WTC11 (cell line): ENCODE data around the gene ZSWIM2. TPM values are rescaled to one million over a fixed set of nuclear protein-coding genes. Genes with fewer than 3 reads are reported as not detected.

Experiments
- ATAC-seq: fragments of 200-7000 bp; cut with Tn5 transposase; 2 replicates; pipeline ENCODE4 v1.10.0; 2021; ENCODE audit warnings: mild to moderate bottlenecking, moderate library complexity
- CTCF ChIA-PET: fragments of 300-600 bp; sonication (Branson Sonifier 250); formaldehyde crosslinking; loops from one replicate; lab custom pipeline; 2021; ENCODE audit warnings: antibody characterized with exemption; lab: Charles Lee
- POLR2A ChIA-PET: fragments of 350-600 bp; sonication (Branson Sonifier 250); formaldehyde crosslinking; loops from one replicate; lab custom pipeline; 2021; ENCODE audit warnings: antibody characterized with exemption; lab: Charles Lee
- DNase-seq: peaks from one replicate; pipeline ENCODE4 v3.0.0; 2021; ENCODE audit warnings: low spot score
- H3K27ac Mint-ChIP-seq: 2 replicates; pipeline ENCODE4 v1.8.0; 2021; ENCODE audit warnings: mixed read lengths
- H3K27me3 Mint-ChIP-seq: 2 replicates; pipeline ENCODE4 v1.8.0; 2021; ENCODE audit warnings: low read depth, mild to moderate bottlenecking, moderate library complexity, mixed read lengths
- H3K36me3 Mint-ChIP-seq: 2 replicates; pipeline ENCODE4 v1.8.0; 2021; ENCODE audit warnings: mixed read lengths
- H3K4me1 Mint-ChIP-seq: 2 replicates; pipeline ENCODE4 v1.8.0; 2022; ENCODE audit warnings: mixed read lengths
- H3K4me3 Mint-ChIP-seq: 2 replicates; pipeline ENCODE4 v1.8.0; 2021; ENCODE audit warnings: mild to moderate bottlenecking, moderate library complexity, mixed read lengths
- H3K9me3 Mint-ChIP-seq: 2 replicates; pipeline ENCODE4 v1.8.0; 2021; ENCODE audit warnings: mixed read lengths
- FOXP1 ChIP-seq: sonication (generic); formaldehyde crosslinking; IDR thresholded peaks from 2 replicates; pipeline ENCODE4 v1.8.0; 2022; ENCODE audit warnings: missing genetic modification reagents, mild to moderate bottlenecking, moderate library complexity, borderline replicate concordance
- GRHL2 ChIP-seq: fragments of 250-450 bp; sonication (Bioruptor Pico); IDR thresholded peaks from 2 replicates; pipeline ENCODE4 v1.8.0; 2022; ENCODE audit warnings: mild to moderate bottlenecking, moderate library complexity; ENCODE audit not compliant: insufficient replicate concordance, severe bottlenecking
- IRF2 ChIP-seq: sonication (generic); formaldehyde crosslinking; IDR thresholded peaks from 2 replicates; pipeline ENCODE4 v1.8.0; 2022; ENCODE audit warnings: low read depth, missing genetic modification reagents, borderline replicate concordance
- KAT7 ChIP-seq: sonication (generic); formaldehyde crosslinking; IDR thresholded peaks from 2 replicates; pipeline ENCODE4 v1.8.1; 2023; ENCODE audit warnings: missing genetic modification reagents, mild to moderate bottlenecking, borderline replicate concordance
- MYBL2 ChIP-seq: sonication (generic); formaldehyde crosslinking; IDR thresholded peaks from 2 replicates; pipeline ENCODE4 v1.8.1; 2023; ENCODE audit warnings: mild to moderate bottlenecking, moderate library complexity, missing genetic modification reagents
- NFATC4 ChIP-seq: fragments of 250-450 bp; sonication (Bioruptor Pico); IDR thresholded peaks from 2 replicates; pipeline ENCODE4 v1.9.0; 2021; ENCODE audit warnings: mild to moderate bottlenecking
- NFE2L1 ChIP-seq: sonication (generic); formaldehyde crosslinking; IDR thresholded peaks from 2 replicates; pipeline ENCODE4 v1.8.1; 2023; ENCODE audit warnings: missing genetic modification reagents
- SMAD4 ChIP-seq: sonication (generic); formaldehyde crosslinking; IDR thresholded peaks from 2 replicates; pipeline ENCODE4 v1.8.0; 2022; ENCODE audit warnings: mild to moderate bottlenecking, missing genetic modification reagents
- SOX15 ChIP-seq: fragments of 250-450 bp; sonication (Bioruptor Pico); IDR thresholded peaks from 2 replicates; pipeline ENCODE4 v1.9.0; 2021; ENCODE audit warnings: mild to moderate bottlenecking
- TEAD1 ChIP-seq: sonication (generic); formaldehyde crosslinking; IDR thresholded peaks from 2 replicates; pipeline ENCODE4 v1.8.0; 2022; ENCODE audit warnings: mild to moderate bottlenecking, missing genetic modification reagents
- total RNA-seq: library from RNA; stranded (reverse); gene quantifications from 3 replicates; pipeline ENCODE4 v1.2.3, GENCODE V29; 2021
- TF ChIP-seq, protein P1 (sequence below): fragments of 250-450 bp; sonication (Bioruptor Pico); IDR thresholded peaks from 2 replicates; pipeline ENCODE4 v2.1.2; 2022; ENCODE audit warnings: mild to moderate bottlenecking, moderate library complexity
- TF ChIP-seq, protein P2 (sequence below): sonication (generic); formaldehyde crosslinking; IDR thresholded peaks from 2 replicates; pipeline ENCODE4 v1.8.1; 2023; ENCODE audit warnings: mild to moderate bottlenecking, moderate library complexity, missing genetic modification reagents
- TF ChIP-seq, protein P3 (sequence below): sonication (generic); formaldehyde crosslinking; IDR thresholded peaks from 2 replicates; pipeline ENCODE4 v1.8.0; 2022; ENCODE audit warnings: mild to moderate bottlenecking, missing genetic modification reagents
- TF ChIP-seq, protein P4 (sequence below): sonication (generic); formaldehyde crosslinking; IDR thresholded peaks from 2 replicates; pipeline ENCODE4 v1.8.0; 2023; ENCODE audit warnings: missing genetic modification reagents
- TF ChIP-seq, protein P5 (sequence below): sonication (generic); formaldehyde crosslinking; IDR thresholded peaks from 2 replicates; pipeline ENCODE4 v1.8.0; 2022; ENCODE audit warnings: mild to moderate bottlenecking, missing genetic modification reagents
- TF ChIP-seq, protein P6 (sequence below): fragments of 250-450 bp; sonication (Bioruptor Pico); IDR thresholded peaks from 2 replicates; pipeline ENCODE4 v1.8.0; 2021; ENCODE audit warnings: mild to moderate bottlenecking

The ZSWIM2 gene
- total RNA-seq, 1 experiment from 2014 or later = not detected

DNA sequence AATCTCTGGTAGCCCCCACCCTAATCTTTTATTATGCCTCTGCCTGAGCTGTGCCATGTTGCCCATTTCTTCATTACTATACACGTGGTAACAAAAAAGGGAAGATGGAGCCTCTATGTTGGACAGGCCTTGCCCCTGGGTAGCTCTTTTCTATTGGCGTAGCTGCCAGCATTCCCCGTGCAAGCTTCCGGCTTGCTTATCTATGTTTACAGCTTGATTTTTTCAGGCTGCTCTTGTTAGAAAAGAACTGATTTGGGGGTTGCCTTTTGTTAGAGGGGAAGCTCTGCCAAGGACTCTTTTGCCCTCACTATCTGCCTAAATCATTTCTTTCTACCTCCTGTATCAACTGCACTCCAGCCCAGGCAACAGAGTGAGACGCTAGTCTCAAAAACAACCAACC lies 45.5 kb upstream of the ZSWIM2 start:
- H3K4me1 Mint-ChIP-seq = 0 out of 2 replicates have a peak, but pooled peaks cover 7% of the 10 kb centered on the region
- H3K36me3 Mint-ChIP-seq = no peaks in the 10 kb centered on the region
- no peak overlapping the region for H3K27ac Mint-ChIP-seq
- CTCF ChIA-PET = interaction anchor here (1.1 to 1.2 kb wide), 2 partner anchors 9 to 32 kb away, joined by 3 to 6 read pairs; no protein-coding TSS in a partner anchor
- H3K4me3 Mint-ChIP-seq = no peak overlapping the region
- H3K9me3 Mint-ChIP-seq = no peaks in the 10 kb centered on the region; the same call in 1 of the 2 replicates
- TF ChIP-seq SMAD4 (no peak), GRHL2 (CRISPR knock-in tag) (no peak), NFATC4 (CRISPR knock-in tag) (no peak), MYBL2 (no peak), TEAD1 (CRISPR knock-in tag) (no peak)
- TF ChIP-seq, protein P1, sequence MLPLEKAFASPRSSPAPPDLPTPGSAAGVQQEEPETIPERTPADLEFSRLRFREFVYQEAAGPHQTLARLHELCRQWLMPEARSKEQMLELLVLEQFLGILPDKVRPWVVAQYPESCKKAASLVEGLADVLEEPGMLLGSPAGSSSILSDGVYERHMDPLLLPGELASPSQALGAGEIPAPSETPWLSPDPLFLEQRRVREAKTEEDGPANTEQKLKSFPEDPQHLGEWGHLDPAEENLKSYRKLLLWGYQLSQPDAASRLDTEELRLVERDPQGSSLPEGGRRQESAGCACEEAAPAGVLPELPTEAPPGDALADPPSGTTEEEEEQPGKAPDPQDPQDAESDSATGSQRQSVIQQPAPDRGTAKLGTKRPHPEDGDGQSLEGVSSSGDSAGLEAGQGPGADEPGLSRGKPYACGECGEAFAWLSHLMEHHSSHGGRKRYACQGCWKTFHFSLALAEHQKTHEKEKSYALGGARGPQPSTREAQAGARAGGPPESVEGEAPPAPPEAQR (CRISPR knock-in tag) = no peak
- TF ChIP-seq, protein P2, sequence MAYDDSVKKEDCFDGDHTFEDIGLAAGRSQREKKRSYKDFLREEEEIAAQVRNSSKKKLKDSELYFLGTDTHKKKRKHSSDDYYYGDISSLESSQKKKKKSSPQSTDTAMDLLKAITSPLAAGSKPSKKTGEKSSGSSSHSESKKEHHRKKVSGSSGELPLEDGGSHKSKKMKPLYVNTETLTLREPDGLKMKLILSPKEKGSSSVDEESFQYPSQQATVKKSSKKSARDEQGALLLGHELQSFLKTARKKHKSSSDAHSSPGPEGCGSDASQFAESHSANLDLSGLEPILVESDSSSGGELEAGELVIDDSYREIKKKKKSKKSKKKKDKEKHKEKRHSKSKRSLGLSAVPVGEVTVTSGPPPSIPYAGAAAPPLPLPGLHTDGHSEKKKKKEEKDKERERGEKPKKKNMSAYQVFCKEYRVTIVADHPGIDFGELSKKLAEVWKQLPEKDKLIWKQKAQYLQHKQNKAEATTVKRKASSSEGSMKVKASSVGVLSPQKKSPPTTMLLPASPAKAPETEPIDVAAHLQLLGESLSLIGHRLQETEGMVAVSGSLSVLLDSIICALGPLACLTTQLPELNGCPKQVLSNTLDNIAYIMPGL (CRISPR knock-in tag) = no peak
- TF ChIP-seq, protein P3, sequence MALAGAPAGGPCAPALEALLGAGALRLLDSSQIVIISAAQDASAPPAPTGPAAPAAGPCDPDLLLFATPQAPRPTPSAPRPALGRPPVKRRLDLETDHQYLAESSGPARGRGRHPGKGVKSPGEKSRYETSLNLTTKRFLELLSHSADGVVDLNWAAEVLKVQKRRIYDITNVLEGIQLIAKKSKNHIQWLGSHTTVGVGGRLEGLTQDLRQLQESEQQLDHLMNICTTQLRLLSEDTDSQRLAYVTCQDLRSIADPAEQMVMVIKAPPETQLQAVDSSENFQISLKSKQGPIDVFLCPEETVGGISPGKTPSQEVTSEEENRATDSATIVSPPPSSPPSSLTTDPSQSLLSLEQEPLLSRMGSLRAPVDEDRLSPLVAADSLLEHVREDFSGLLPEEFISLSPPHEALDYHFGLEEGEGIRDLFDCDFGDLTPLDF (CRISPR knock-in tag) = no peak
- TF ChIP-seq, protein P4, sequence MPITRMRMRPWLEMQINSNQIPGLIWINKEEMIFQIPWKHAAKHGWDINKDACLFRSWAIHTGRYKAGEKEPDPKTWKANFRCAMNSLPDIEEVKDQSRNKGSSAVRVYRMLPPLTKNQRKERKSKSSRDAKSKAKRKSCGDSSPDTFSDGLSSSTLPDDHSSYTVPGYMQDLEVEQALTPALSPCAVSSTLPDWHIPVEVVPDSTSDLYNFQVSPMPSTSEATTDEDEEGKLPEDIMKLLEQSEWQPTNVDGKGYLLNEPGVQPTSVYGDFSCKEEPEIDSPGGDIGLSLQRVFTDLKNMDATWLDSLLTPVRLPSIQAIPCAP (CRISPR knock-in tag) = no peak
- POLR2A ChIA-PET = no interaction called here
- ATAC-seq (no peak; the same call in 1 of the 2 replicates), DNase-seq (no peak)
- H3K27me3 Mint-ChIP-seq = no peaks in the 10 kb centered on the region

DNA sequence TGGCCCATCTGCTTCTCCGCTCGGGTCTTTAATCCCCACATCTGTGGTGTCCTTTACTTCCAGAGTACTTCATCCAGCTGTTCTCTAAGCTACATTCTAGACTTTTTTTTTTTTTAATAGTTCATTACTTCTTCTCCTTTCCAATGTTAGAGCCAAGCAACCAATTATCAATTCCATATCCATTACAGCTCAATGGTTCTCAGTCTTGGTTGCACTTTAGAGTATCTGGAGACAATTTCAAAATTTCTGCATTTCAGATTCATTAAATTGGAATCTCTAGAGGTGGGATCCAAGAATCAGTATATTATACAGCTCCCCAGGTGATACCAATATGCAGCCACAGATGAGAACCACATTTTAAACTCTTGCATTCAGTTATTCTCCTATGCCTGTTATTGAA lies 43.9 kb upstream of the ZSWIM2 start:
- ChIA-PET POLR2A (no interaction called here), CTCF (no interaction called here)
- DNase-seq (no peak), ATAC-seq (no peak)
- Mint-ChIP-seq H3K4me1 (0 out of 2 replicates have a peak, but pooled peaks cover 7% of the 10 kb centered on the region), H3K36me3 (no peaks in the 10 kb centered on the region), H3K4me3 (no peak overlapping the region), H3K27ac (no peak overlapping the region), H3K27me3 (no peaks in the 10 kb centered on the region), H3K9me3 (no peaks in the 10 kb centered on the region; the same call in 1 of the 2 replicates)
- TF ChIP-seq, protein P5, sequence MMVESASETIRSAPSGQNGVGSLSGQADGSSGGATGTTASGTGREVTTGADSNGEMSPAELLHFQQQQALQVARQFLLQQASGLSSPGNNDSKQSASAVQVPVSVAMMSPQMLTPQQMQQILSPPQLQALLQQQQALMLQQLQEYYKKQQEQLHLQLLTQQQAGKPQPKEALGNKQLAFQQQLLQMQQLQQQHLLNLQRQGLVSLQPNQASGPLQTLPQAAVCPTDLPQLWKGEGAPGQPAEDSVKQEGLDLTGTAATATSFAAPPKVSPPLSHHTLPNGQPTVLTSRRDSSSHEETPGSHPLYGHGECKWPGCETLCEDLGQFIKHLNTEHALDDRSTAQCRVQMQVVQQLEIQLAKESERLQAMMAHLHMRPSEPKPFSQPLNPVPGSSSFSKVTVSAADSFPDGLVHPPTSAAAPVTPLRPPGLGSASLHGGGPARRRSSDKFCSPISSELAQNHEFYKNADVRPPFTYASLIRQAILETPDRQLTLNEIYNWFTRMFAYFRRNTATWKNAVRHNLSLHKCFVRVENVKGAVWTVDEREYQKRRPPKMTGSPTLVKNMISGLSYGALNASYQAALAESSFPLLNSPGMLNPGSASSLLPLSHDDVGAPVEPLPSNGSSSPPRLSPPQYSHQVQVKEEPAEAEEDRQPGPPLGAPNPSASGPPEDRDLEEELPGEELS (CRISPR knock-in tag) = no peak

DNA sequence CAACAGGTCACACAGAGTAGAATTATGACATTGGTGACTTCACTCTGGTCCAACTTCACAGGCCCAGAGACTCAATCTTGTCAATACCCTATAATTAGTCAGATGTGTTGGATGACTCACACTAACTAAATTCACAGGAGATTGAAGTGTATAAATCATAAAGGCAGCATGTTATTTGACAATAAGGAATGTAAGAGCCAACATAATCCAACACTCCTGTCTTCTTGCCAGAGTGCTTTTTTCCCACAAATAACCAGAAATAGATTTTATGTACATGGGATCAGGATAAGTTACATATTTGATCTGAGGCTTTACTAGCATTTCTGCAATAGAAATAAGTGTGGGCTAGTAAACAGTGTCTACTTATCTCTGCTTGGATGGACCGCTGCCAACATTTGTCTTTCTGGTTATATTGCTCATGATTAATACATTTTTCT lies 42.2 kb upstream of the ZSWIM2 start:
- TF ChIP-seq MYBL2 = no peak
- no peak for TF ChIP-seq SOX15
- TF ChIP-seq KAT7 = no peak
- no peak for TF ChIP-seq NFE2L1 (CRISPR knock-in tag)
- TF ChIP-seq IRF2 (CRISPR knock-in tag) = no peak
- TF ChIP-seq, protein P3 (CRISPR knock-in tag) = no peak
- TF ChIP-seq FOXP1 (CRISPR knock-in tag) = no peak
- TF ChIP-seq, protein P6, sequence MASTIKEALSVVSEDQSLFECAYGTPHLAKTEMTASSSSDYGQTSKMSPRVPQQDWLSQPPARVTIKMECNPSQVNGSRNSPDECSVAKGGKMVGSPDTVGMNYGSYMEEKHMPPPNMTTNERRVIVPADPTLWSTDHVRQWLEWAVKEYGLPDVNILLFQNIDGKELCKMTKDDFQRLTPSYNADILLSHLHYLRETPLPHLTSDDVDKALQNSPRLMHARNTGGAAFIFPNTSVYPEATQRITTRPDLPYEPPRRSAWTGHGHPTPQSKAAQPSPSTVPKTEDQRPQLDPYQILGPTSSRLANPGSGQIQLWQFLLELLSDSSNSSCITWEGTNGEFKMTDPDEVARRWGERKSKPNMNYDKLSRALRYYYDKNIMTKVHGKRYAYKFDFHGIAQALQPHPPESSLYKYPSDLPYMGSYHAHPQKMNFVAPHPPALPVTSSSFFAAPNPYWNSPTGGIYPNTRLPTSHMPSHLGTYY (CRISPR knock-in tag) = no peak
- TF ChIP-seq, protein P5 (CRISPR knock-in tag) = no peak
- H3K4me3 Mint-ChIP-seq = no peak overlapping the region
- H3K9me3 Mint-ChIP-seq = no peaks in the 10 kb centered on the region
- no peak for ATAC-seq
- CTCF ChIA-PET = no interaction called here
- H3K27ac Mint-ChIP-seq = no peak overlapping the region
- no peak for DNase-seq
- H3K4me1 Mint-ChIP-seq = 0 out of 2 replicates have a peak, but pooled peaks cover 7% of the 10 kb centered on the region
- H3K36me3 Mint-ChIP-seq = no peaks in the 10 kb centered on the region
- H3K27me3 Mint-ChIP-seq = no peaks in the 10 kb centered on the region
- POLR2A ChIA-PET = no interaction called here
